ENCODE data around the gene ZNF778.

ZNF778 gene

DNA sequence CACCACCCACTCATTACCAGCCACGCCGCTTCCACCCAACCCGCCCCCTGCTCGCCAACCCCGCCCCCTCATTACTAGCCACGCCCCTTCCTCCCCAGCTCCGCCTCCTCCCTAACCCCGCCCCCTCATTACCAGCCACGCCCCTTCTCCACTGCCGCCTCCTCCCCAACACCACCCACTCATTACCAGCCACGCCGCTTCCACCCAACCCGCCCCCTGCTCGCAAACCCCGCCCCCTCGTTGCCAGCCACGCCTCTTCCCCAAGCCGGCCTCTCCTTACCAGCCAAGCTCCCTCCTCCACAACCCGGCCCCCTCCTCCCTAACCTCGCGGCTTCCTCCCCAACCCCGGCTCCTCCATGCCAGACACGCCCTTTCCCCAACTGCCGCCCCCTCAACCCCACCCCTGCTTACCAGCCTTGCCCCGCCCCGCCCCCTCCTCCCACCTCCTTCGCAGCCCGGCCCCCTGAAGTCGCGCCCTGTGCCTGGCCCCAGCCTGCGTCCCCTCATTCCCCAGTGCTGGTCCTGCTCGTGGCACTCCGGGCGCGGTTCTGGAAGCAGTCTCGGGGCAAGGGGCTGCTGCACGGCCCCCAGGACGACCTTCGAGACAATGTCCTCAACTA lies 24.4 kb upstream of the ZNF778 start:
- ChIA-PET CTCF (interaction anchor here (0.7 to 1.5 kb wide), 4 partner anchors 12 to 449 kb away, joined by 3 to 5 read pairs (median 3); partner anchors contain the start of gene ZNF778), POLR2A (interaction anchor here (0.7 to 1.1 kb wide), 2 partner anchors 15 to 25 kb away, joined by 3 to 7 read pairs; partner anchors contain the start of gene ZNF778)
- TF ChIP-seq, protein P1, sequence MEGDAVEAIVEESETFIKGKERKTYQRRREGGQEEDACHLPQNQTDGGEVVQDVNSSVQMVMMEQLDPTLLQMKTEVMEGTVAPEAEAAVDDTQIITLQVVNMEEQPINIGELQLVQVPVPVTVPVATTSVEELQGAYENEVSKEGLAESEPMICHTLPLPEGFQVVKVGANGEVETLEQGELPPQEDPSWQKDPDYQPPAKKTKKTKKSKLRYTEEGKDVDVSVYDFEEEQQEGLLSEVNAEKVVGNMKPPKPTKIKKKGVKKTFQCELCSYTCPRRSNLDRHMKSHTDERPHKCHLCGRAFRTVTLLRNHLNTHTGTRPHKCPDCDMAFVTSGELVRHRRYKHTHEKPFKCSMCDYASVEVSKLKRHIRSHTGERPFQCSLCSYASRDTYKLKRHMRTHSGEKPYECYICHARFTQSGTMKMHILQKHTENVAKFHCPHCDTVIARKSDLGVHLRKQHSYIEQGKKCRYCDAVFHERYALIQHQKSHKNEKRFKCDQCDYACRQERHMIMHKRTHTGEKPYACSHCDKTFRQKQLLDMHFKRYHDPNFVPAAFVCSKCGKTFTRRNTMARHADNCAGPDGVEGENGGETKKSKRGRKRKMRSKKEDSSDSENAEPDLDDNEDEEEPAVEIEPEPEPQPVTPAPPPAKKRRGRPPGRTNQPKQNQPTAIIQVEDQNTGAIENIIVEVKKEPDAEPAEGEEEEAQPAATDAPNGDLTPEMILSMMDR (IDR thresholded peaks at IDR 0.05; ENCODE audit: insufficient read depth, low read length, missing control alignments), result no peak
- peak; percentile 26 for DNase-seq (ENCODE audit: low read depth, low spot score)
- peak overlapping the region; percentile 29 for H3K4me3 ChIP-seq (ENCODE audit: low read depth, low read length)

- CTCF ChIA-PET, result interaction anchor here (1.4 to 1.5 kb wide), 3 partner anchors 9 to 24 kb away, joined by 3 to 5 read pairs (median 4); partner anchors contain the start of gene ZNF778
- POLR2A ChIA-PET, result no interaction called here
- DNase-seq (ENCODE audit: low read depth, low spot score), result no peak
- H3K4me3 ChIP-seq (ENCODE audit: low read depth, low read length), result peak overlapping the region; percentile 29
- TF ChIP-seq, protein P1 (IDR thresholded peaks at IDR 0.05; ENCODE audit: insufficient read depth, low read length, missing control alignments), result no peak
Observed at GRCh38 chr16:89193576-89194293, 23.8 kb upstream of the ZNF778 start.

GRCh38 chr16:89194340-89195311 lies 22.9 kb upstream of the ZNF778 start:
- ChIA-PET POLR2A (no interaction called here), CTCF (interaction anchor here (1.5 kb wide), 1 partner anchor 8 kb away, joined by 4 read pairs; no protein-coding TSS in a partner anchor)
- DNase-seq (ENCODE audit: low read depth, low spot score), result no peak
- H3K4me3 ChIP-seq (ENCODE audit: low read depth, low read length), result no peak overlapping the region
- TF ChIP-seq, protein P1 (IDR thresholded peaks at IDR 0.05; ENCODE audit: insufficient read depth, low read length, missing control alignments), result no peak

DNA sequence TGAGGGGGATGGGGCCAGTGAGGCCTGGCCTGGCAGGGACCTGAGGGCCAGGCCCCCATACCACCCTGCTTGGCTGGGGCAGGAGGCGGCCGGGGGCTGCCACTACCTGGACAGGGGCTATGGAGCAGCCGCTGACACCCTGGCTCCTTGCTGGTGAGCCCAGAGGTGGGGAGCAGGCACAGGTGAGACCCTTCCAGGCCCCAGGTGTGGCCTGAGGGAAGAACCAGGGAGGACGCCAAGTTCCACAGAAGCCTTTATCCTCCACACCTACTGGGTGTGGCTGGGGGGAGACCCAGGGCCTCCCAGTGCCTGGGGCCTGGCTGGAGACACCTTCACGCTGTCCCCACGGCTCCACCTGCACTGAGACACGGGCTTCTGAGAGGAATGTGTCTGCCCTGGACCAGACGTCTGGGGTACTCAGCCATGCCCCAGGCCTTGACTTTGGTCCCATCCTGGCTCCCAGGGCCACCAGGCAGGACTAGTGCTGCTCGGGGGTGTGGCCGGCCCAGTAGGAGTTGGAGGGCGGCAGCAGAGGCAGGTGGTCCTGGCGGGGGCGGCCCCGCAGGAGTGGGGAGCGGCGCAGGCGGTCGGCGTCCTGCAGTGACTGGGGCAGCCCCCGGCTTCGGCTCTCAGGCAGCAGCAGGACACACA lies 21.9 kb upstream of the ZNF778 start:
- TF ChIP-seq, protein P1 (IDR thresholded peaks at IDR 0.05; ENCODE audit: insufficient read depth, low read length, missing control alignments), result no peak
- DNase-seq (ENCODE audit: low read depth, low spot score), result no peak
- POLR2A ChIA-PET, result no interaction called here
- CTCF ChIA-PET, result no interaction called here
- H3K4me3 ChIP-seq (ENCODE audit: low read depth, low read length), result no peak overlapping the region

GRCh38 chr16:89197033-89197632 lies 20.4 kb upstream of the ZNF778 start:
- CTCF ChIA-PET, result interaction anchor here (1.6 kb wide), 1 partner anchor 30 kb away, joined by 4 read pairs; no protein-coding TSS in a partner anchor

More at GRCh38 chr16:89197033-89197632, 20.4 kb upstream of the ZNF778 start:
- DNase-seq (ENCODE audit: low read depth, low spot score), result no peak
- TF ChIP-seq, protein P1 (IDR thresholded peaks at IDR 0.05; ENCODE audit: insufficient read depth, low read length, missing control alignments), result no peak
- H3K4me3 ChIP-seq (ENCODE audit: low read depth, low read length), result no peak overlapping the region
- POLR2A ChIA-PET, result no interaction called here
